ENCODE data around the gene PCDH19.

Gene PCDH19

GRCh38 chrX:100248885-100249493 is 161.1 kb downstream of the PCDH19 start:
- DNase-seq (ENCODE audit: low read depth in 1 of 2, low spot score in 1 of 2): no peak
- in situ Hi-C loops (cut with HindIII; ENCODE audit: low pct_unique_long_range_greater_than_20kb, low sequenced_read_pairs): no loop called here
- TF ChIP-seq JUND (IDR thresholded peaks at IDR 0.05; ENCODE audit: low read depth): no peak

GRCh38 chrX:100247826-100248225 is 162.2 kb downstream of the PCDH19 start:
- in situ Hi-C loops (cut with HindIII; ENCODE audit: low pct_unique_long_range_greater_than_20kb, low sequenced_read_pairs): no loop called here
- TF ChIP-seq JUND (IDR thresholded peaks at IDR 0.05; ENCODE audit: low read depth): no peak
- DNase-seq (ENCODE audit: low read depth in 1 of 2, low spot score in 1 of 2): no peak

DNA sequence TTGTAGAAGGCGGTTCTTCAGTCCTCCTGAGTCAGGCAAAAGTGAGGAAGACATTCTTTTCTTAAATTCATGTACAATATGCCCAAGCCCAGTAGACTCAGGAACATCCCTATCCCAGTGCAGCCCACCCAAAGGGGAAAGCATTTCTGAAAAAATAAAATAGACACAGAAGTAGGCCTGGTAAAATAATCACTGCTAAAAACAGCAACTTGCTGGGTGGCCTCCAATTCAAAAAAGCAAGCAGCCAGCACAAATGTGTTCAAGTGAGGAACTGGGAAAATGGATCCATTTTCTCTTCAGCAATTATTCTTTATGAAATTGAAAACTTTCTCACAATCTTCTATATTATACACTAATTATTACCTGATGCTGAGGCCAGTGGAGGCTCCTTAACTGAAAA is 165.4 kb downstream of the PCDH19 start:
- no peak for TF ChIP-seq JUND (IDR thresholded peaks at IDR 0.05; ENCODE audit: low read depth)
- in situ Hi-C loops (cut with HindIII; ENCODE audit: low pct_unique_long_range_greater_than_20kb, low sequenced_read_pairs): no loop called here
- DNase-seq (ENCODE audit: low read depth in 1 of 2, low spot score in 1 of 2): no peak

All from T47D (cell line).